Activated CD4-positive, alpha-beta T cell treated with anti-CD3 and anti-CD28 coated beads, Interleukin-2, Interleukin-6, amounts not matched to agents 100 ng/mL and 50 ng/mL, durations not matched to agents 16 hours and 8 hours (primary cell): ENCODE measurements around the gene ZXDC.

Experiments
- DNase-seq: peaks from one replicate; pipeline ENCODE4 v3.0.0-alpha.2; 2020

Gene ZXDC

DNA sequence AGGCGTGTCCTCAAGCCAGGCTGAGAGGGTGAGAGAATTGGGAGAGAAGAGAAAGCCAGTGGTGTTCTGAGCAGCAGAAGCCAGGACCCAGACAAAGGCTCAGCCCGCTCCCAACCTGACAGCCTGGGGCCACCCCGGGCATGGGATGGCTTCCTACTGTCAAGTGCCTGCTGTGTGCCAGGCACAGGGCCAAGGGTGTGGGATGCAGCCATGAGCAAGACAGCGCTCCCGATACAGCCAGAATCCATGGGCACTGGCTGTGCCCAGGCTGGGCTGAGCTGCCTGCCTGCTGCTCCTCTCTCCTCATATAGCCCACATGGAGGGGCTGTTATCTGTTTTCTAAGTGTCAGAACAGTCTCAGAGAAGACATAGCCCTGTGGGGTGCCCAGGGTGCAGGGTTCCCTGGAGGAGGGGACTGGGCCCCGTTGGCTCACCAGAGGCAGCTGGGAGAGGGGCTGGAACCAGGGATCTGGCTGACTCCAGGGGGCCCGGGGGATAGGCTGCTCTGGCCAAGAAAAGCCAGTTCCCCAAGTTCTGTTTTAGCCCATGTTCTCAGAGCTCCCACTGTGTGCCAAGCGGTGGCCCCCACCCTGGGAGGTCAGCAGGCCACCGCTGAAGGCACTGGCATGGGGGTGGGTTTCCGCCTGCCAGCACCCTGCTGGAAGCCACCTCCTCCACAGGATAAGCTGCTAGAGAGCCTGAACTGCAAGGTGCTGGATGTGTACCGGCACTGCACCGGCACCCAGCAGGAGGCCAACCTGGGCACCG lies 42.0 kb downstream of the ZXDC start:
- no peak for DNase-seq

DNA sequence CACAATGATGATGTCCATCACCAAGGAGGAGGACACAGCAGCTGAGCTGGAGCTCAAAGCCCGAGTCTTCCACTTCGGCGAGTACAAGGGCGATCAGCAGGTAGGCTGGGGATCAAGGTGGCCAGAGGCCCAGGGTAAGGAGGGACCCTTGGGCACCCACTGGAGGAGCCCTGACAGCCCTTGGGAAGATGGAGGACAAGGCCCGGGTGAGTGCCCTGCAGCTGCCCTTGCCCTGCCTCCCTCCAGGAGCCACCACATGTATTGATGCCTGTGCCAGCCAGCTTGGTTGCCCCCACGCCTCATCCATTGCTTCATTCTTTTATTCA lies 42.6 kb downstream of the ZXDC start:
- no peak for DNase-seq

DNA sequence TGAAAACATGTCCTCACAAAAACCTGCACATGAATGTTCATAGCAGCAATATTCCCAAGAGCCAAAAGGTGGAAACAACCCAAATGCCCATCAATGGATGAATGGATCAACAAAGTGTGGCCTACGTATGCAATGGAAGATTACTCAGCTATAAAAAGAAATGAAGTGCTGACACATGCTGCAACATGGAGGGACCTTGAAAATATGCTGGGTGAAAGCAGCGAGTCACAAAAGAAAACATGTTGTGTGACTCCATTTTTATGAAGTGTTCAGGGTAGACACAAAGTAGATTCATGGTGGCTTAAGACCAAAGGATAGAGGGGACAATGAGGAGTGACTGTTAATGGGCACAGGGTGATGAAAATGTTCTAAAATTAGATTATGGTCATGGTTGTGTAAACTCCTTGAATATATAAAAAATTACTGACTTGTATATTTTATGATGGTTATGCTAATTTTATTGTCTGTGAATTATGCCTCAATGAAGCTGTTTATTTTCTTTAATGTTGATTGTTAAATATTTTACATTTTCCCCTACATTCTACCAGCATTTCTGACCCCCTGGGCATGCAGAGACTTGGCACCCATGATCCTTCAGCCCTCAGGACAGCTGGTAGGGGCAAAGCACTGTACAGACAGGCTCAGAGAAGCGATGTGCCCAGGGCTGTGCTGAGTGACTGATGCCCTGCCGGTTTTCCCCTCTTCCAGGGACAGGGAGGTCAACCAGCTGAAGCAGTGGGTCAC lies 43.2 kb downstream of the ZXDC start:
- no peak for DNase-seq

DNA sequence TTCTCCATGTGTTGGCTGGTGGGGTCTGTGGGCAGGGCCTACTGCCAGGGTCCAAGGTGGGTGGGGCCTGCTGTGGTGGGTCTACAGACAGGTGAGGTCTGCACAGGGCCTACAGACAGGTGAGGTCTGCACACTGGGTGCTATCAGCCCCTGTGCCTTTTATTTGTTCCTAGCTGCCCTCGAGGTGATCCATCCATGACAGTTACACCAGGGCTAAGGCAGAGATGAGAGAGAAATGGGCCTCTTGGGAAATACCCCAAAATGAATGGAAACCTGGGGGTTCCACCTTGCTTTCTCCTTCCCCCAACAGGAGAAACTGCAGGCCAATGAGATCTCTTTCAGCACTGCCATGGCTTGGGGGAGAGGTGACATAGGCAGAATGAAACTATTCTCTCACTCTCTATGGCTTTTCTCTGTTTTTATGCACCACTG lies 44.6 kb downstream of the ZXDC start:
- DNase-seq = no peak

DNA sequence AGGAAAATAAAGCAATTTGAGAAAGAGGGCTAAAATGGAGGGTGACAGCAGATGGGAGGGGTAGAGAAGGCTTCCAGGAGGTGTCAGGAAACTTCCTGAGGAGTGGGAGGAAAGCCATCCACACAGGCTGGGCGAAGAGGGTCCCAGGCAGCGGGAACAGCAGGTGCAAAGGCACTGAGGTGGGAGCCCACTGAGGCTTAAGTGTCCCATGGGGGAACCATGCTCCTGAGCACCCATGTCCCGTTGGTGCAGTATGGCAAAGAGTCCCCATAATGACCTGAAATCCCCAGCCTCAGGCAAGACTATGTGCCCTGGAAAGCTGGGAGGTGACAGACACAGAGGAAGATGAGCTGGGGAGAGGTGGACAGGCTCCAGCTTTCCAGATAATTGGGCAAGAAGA lies 50.9 kb downstream of the ZXDC start:
- DNase-seq = no peak

DNA sequence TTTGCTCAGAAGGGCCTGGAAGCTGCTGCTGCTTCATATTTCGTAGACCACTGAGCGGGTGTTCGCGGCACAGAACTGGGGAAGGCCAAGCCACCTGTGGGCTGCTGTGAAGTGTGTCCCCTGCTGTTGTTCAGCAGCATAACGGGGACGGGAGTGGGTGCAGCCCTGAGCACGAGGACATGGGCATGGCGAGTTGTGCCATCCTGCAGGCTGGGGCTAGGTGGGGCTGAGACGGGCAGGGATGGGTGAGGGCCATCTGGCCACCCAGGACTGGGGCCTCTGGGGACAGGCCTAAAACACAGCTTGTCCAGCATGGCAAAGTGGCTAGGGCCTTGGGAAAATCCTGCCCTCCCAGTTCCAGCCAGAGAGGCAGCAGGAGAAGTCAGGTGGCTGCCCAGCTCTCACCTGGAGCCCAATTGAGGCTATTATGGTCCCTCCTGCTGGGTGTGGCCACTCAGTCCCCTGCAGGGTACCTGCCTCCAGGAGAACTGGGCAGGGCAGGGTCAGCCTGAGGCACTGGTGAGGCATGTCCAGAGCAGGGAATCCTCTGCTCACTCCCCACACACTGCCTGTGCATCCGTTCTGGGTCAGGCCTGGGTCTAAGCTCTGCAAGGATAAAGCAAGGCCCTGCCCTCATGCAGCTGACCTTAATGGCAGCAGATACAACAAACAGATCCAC lies 51.5 kb downstream of the ZXDC start:
- no peak for DNase-seq

DNA sequence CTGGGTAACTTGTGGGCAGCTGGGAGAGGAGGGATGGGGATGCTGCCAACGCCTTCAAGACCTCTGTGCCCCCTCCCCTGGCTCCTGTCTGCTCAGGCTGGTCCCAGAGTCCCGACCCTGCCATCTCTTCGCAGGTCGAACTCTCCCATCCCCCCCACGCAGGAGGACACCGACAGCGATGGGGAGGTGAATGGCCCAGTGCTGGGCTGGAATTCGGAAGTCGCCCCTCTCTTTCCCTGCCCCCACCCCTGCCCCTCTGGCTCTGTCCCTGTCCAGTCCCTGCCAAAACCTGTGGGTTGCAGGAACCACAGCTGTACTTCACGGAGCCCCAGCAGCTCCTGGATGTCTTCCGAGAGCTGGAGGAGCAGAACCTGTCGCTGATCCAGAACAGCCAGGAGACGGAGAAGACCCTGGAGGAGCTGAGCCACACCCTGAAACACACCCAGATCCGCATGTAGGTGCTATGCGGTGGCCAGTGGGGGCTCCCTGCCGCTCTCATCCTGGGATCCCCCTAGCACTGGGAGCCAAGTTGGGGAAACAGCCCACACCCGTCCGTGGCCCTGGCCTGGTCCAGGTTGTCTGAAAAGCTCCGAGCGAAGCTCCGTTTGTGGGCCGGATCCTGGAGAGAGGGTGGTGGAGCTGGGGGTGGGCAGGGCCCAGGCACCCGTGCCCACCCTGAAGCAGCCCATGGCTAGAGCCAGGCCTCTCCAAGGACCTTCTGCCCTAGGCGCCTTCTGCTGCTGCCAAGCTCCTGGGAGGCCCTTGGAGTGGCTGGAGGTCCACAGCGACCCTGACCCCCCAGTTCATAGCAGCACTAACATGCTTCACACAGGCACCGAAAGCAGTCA lies 52.3 kb downstream of the ZXDC start:
- no peak for DNase-seq

DNA sequence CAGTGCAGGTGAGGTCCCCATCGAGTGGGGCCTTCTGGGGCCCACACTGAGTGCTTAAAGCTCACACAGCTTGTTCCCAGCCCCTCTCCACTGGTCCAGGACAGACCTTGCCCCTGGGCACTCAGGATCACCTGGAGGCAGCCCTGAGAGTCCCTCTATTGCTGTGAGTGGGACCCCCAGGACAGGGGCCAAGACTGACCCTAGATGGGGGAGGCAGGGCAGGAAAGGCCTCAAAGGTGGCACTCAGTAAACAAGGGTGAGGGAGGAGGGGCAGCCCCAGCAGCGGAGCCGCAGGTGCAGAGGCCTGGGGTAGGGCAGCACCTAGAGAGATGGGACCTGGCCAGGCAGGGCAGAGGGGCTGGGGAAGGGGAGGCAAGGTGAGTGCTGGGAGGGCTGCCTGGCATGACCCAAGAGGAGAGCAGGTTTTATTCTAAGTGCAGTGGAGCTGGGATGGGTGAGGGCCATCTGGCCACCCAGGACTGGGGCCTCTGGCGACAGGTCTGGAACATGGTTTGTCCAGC lies 53.1 kb downstream of the ZXDC start:
- DNase-seq = no peak

DNA sequence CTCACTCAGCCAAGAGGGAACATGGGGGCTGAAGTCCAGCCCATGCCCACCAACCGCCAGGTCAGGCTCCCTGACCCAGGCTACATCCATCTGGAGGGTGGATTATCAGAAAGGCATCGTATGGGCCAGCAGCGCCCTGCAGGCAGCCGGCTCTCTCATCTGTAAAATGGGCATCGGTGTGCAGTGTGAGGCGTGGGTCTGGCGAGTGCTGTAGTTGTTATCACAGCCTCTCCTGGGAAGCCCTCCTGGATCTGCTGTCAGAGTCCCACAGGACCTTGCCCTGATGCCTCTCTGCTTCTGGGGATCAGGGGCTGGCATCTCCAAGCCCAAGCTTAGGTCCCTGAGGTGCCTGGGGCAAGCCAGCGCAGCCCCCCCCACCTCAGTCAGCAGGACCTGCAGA lies 53.6 kb downstream of the ZXDC start:
- no peak for DNase-seq

DNA sequence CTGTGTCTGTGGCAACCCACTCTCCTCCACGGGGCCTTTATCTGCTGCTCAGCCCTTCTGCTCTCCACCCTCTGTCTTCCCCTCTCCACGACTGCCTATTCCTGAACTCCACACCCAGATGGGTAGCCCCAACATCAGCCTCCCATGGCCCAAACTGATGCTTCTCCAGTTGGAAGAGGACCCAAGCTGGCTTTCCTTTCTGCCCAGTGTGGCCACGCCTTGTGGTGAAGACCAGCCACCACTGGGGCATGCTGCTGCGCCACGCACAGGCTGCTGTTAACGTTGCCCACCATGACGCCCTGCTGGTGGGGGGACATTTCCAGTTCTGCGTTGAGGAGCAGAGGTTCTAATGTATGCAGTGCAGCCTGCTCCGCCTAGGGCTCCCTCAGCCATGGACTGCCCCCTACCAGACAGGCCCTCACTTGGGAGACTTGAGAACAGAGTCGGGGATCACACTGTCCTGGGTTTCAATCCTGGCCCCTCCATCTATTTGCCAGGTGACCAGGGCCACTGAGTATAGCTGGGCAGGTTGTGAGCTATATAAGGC lies 54.0 kb downstream of the ZXDC start:
- DNase-seq = no peak

DNA sequence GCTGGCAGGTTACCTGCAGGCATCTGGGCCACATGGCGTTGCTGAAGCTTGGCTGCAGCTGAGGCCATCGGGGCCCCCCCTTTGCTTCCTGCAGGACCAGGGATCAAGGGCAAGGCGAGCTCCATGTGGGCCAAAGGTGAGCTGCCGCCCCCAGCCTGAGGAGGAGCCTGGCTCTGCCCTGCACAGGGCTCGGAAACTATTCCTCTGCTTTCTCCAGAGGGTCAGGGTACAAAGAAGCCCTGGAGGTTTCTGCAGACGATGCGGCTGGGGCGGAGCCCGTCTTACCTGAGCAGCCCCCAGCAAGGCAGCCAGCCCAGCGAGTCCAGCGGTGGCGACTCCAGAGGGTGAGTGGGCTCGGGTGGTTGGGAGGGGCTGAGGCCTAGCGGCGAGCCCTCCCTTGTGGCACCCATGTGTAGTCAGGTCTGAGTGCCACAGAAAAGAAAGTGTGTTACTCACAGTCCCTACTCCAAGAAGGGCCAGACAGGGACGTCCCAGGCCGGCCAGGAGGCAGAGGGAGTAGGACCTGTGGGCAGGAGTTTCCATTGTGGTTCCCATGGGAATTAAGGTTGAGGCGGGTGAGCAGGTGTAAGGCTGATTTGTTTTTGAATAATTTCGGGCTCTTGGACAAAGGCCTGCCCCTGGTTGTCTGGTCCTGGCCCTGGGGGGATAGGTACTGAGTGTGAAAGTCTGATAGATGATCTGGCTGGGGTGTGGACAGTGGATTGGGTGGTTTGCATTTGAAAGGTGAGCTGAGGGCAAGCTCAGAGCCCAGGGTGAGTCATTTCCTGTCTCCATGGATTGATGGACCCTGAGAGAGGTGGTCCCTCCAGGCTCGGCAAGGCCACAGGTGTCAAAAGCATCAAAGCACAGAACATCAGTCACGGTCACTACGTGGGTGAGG lies 55.6 kb downstream of the ZXDC start:
- DNase-seq = no peak

DNA sequence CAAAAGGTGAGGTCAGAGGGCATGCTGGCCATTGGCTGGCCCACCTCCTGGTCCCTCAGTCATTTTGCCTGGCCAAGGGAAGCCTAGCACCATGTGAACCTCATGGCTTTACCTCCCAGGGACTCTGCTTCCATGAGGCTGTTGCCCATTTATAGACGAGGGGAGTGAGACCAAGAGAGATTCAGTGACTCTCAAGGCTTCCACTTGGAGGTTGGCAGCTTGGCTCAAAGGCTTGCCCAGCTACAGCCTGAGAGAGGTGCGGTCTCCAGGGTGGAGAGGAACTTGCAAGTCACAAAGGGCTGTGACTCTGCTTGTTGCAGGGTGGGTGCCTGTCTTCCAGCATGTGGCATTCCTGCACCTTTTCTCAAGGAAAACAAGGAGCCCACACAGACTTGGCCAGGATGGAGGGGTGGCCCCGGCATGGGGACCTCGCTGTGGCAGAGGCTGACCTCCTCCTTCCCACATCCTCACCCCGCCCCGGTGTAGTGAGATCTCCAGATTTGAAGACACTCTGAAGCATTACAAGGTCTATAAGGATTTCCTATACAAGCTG lies 56.5 kb downstream of the ZXDC start:
- DNase-seq = no peak

DNA sequence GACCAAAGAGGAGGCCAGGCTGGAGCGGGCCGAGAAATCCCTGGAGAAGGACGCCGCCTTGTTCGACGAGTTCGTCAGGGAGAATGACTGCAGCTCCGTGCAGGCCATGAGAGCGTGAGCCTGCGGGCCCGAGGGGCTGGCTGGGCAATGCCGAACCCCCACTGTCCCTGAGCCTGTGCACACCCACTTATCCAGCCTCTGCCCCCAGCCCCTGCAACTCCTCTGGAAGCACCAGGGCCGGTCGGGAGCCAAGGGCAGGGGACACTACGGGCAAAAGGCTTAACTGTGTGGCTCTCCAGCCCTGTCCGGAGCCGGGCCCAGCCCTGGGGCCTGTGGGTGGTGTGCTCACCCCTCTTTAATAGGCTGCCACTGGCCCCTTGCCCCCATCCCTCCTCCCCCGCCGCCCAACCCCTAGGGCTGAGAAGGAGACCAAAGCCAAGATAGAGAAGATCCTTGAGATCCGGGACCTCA lies 57.0 kb downstream of the ZXDC start:
- DNase-seq = no peak

DNA sequence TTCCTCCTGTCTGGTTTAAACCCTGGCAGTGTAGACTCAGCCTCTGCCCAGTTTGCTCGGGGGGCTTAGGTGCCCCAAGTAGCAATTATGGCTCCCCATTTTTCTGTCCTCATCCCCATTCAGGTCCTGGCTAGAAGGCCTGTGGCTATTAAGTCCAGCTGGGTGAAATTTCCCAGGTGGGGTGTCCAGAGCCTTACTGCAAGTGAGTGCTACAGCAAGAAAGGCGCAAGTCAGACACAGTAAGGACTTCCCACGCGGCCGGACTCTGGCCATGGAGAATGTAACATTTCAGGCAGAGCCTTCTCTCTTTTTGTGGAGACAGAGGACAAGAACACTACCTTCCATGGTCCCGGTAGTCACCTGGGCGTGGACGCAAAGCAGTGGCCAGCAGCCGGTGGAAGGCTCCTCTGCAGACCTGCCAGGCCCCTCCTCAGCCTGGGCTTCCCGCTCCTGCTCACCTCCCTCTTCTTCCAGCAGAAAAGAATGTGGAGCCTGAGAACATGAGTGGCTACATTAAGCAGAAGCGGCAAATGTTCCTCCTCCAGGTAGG lies 57.6 kb downstream of the ZXDC start:
- DNase-seq = no peak

DNA sequence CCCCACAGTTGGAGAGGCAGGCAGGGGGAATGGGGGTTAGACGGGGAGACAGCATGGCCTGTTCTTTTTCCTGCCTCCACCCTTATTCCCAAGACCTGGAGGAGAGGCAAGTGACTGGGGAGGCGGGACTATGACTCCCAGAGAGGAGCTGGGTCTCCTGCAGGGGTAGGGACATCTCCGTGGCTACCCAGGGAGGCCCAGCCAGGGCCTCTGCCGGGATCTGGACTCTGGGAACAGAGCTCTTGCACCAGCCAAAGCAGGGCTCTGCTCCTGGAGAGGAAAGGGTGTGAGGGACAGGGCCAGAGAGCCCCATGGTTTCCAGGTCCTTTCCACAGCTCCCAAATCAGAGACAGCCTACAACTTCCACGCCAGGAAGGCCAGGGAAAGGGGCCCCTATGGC lies 58.2 kb downstream of the ZXDC start:
- DNase-seq = no peak

DNA sequence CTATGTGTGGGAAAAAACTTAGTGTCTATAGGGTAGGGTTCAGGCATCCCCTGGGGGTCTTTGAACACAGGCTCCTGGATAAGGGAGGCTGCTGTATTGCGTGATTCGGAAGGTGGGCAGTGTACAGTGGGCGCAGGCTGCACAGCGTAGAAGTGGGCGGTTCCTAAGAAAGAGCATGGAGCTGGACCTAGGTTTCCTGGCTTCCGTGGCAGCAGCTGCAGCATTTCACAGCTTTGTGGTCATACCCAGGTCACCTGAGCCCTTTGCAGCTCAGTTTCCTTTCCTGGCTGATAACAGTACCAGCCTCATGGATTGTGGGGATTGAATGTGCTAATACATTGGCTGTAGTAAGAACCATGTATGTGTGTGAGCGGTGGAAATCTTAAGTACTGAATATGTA lies 58.7 kb downstream of the ZXDC start:
- DNase-seq = no peak

DNA sequence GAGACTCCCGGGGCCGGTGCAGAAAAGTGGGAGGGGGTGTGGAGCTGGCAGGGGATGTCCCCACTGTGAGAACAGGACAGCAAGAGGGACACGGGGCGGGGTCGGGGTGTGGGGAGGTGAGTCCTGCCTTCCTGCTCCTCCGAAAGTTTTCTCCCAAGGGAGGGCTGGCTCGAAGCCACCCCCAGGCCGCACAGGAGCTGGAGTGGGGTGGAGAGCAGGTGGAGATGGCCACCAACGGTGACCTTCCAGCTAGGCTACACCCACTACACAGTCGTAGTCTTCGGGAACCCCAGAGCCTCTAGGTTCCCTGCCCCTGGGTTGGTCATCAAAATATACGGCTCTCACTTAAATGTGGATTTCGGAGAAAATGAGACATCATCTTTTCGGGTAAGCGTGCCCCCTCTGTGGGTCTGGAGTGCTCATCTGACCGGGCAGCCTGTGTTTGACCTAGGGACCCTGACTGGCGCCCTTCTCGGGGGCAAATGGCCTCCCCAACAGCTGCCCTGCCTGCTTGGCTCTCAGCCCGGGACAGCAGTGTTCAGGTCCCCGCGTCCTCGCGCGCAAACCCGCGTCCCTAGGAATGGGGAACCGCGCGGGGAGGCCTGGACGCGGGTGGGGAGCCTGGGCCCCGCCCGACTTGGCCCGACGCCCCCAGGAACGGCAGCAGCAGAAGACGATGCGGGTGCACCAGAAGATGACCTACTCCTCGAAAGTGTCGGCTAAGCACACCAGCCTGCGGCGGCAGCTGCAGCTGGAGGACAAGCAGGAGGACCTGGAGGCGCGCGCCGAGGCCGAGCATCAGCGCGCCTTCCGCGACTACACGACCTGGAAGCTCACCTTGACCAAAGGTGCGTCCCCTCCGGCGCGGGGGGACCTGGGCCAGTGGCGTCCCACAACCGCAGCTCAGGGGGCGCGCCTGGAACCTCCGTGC lies 59.8 kb downstream of the ZXDC start:
- no peak for DNase-seq

DNA sequence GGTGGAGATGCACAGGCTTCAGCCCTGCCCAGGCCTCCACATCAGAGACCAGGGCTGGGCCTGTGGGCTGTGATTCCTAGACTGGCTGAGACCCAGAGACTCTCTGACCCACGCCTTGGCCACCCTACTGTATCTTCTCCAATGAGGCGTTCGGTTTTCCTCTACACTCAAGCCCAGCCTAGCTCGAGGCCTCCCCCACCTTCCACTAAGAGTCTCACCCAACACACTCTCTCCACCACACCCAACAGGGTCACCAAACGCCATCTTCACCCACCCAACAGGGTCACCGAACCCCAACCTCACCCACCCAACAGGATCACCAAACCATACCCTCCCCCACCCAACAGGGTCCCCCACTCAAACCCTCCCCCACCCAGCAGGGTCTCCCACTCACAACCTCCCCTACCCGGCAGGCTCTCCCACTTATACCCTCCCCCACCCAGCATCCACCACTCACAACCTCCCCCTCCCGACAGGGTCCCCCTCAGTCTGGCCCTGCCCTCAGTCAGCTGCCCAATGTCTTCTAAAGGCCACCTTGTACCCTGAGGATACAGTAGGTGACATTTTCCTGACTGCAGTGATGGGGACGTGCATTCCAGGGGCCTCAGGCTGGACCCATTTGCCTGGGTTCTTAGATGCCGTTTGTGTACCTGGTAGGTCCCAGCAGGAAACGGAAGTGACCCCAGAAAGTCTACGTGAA lies 60.6 kb downstream of the ZXDC start:
- DNase-seq = no peak

DNA sequence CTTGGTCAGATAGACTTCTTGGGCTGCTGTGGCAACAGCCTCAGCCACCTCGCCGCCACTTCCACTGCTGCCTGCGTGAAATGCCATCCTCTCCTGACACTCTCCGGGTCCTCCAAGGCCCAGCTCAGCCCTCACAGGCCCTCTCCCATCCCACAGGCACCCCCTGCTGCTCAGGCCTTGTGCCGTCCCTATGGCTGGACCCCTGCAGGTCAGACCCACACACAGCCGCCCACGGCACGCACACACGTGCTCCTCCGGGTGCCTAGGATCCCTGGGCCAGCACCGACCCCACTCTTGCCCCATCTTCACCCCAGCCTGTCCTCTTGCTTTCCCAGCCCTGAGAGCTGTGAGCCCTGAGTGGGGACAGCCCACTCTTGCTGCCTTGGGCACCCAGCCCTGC lies 61.3 kb downstream of the ZXDC start:
- no peak for DNase-seq
